ENCODE measurements around the gene MBOAT2. TPM values are rescaled to one million over a fixed set of nuclear protein-coding genes. Genes with fewer than 3 reads are reported as not detected.
"Not testable (repeated sequence)": the region's sequence is repeated elsewhere in the genome, so short reads cannot be mapped to it uniquely, and the experiment has no call there.

Gene MBOAT2
- total RNA-seq, 1 experiment from 2014 or later, result 30.7 TPM

- no peak overlapping the region for H2AFZ ChIP-seq (ENCODE audit: low read length)
- CTCF ChIA-PET, result no interaction called here
- no peaks in the 10 kb centered on the region for H3K9me3 ChIP-seq (ENCODE audit: low read length)
- H4K20me1 ChIP-seq (ENCODE audit: low read length), result no peaks in the 10 kb centered on the region
- peaks cover 12% of the 10 kb centered on the region; the same call in 1 of the 2 replicates for H3K36me3 ChIP-seq (ENCODE audit: low read depth, low read length)
- H3K27ac ChIP-seq (ENCODE audit: low read length), result no peak overlapping the region
- no peak overlapping the region for H3K9ac ChIP-seq (ENCODE audit: low read length)
- DNase-seq, result no peak
- ATAC-seq, result no peak
- no peaks in the 10 kb centered on the region for H3K27me3 ChIP-seq (ENCODE audit: low read length)
- no TSS peak for BruUV-seq (replicated peaks)
- no peaks in the 10 kb centered on the region for H3K79me2 ChIP-seq (ENCODE audit: low read length)
- no peaks in the 10 kb centered on the region for H3K9me2 ChIP-seq (replicated peaks; ENCODE audit: low read length)
- H3K4me1 ChIP-seq (ENCODE audit: insufficient read depth, low read length), result no peaks in the 10 kb centered on the region
- H3K4me2 ChIP-seq (ENCODE audit: low read length), result no peak overlapping the region
- TF ChIP-seq CTCF (conservative IDR thresholded peaks at IDR 0.05; ENCODE audit: low read depth, low read length) (no peak), EZH2 (IDR thresholded peaks at IDR 0.05; ENCODE audit: low read length, unreplicated experiment) (no peak), EZH2phosphoT487 (IDR thresholded peaks at IDR 0.05; ENCODE audit: borderline replicate concordance, low read length) (no peak)
- H3F3A ChIP-seq (ENCODE audit: low read length, unreplicated experiment), result no peaks in the 10 kb centered on the region
- no peak overlapping the region for H3K4me3 ChIP-seq (ENCODE audit: low read length)
- POLR2A ChIA-PET (ENCODE audit: unreplicated experiment), result no interaction called here
- intact Hi-C loops (cut with micrococcal nuclease), result no loop called here
Measured at GRCh38 chr2:8935982-8936381, 67.5 kb downstream of the MBOAT2 start.

- Histone ChIP-seq H3K9me3 (ENCODE audit: low read length) (no peaks in the 10 kb centered on the region), H3K9ac (ENCODE audit: low read length) (no peak overlapping the region), H3F3A (ENCODE audit: low read length, unreplicated experiment) (no peaks in the 10 kb centered on the region), H3K9me2 (replicated peaks; ENCODE audit: low read length) (no peaks in the 10 kb centered on the region), H2AFZ (ENCODE audit: low read length) (no peak overlapping the region), H3K36me3 (ENCODE audit: low read depth, low read length) (peaks cover 12% of the 10 kb centered on the region; the same call in 1 of the 2 replicates), H3K4me1 (ENCODE audit: insufficient read depth, low read length) (no peaks in the 10 kb centered on the region), H3K27me3 (ENCODE audit: low read length) (no peaks in the 10 kb centered on the region), H3K4me2 (ENCODE audit: low read length) (no peak overlapping the region), H3K79me2 (ENCODE audit: low read length) (no peaks in the 10 kb centered on the region), H3K4me3 (ENCODE audit: low read length) (no peak overlapping the region), H3K27ac (ENCODE audit: low read length) (no peak overlapping the region), H4K20me1 (ENCODE audit: low read length) (no peaks in the 10 kb centered on the region)
- POLR2A ChIA-PET (ENCODE audit: unreplicated experiment), result no interaction called here
- TF ChIP-seq EZH2 (IDR thresholded peaks at IDR 0.05; ENCODE audit: low read length, unreplicated experiment), result no peak
- no TSS peak for BruUV-seq (replicated peaks)
- intact Hi-C loops (cut with micrococcal nuclease), result no loop called here
- CTCF ChIA-PET, result no interaction called here
- DNase-seq (no peak), ATAC-seq (no peak)
Measured at GRCh38 chr2:8934338-8934737, 69.1 kb downstream of the MBOAT2 start.

- TF ChIP-seq EZH2 (IDR thresholded peaks at IDR 0.05; ENCODE audit: low read length, unreplicated experiment) (no peak), CTCF (conservative IDR thresholded peaks at IDR 0.05; ENCODE audit: low read depth, low read length) (no peak), EZH2phosphoT487 (IDR thresholded peaks at IDR 0.05; ENCODE audit: borderline replicate concordance, low read length) (no peak)
- Histone ChIP-seq H3K4me2 (ENCODE audit: low read length) (no peak overlapping the region), H3K9me2 (replicated peaks; ENCODE audit: low read length) (no peaks in the 10 kb centered on the region), H4K20me1 (ENCODE audit: low read length) (no peaks in the 10 kb centered on the region), H3K27ac (ENCODE audit: low read length) (no peak overlapping the region), H3K36me3 (ENCODE audit: low read depth, low read length) (peaks cover 12% of the 10 kb centered on the region; the same call in 1 of the 2 replicates), H3K4me1 (ENCODE audit: insufficient read depth, low read length) (no peaks in the 10 kb centered on the region), H3K4me3 (ENCODE audit: low read length) (no peak overlapping the region), H3K27me3 (ENCODE audit: low read length) (no peaks in the 10 kb centered on the region), H3K79me2 (ENCODE audit: low read length) (no peaks in the 10 kb centered on the region), H3K9ac (ENCODE audit: low read length) (no peak overlapping the region), H3K9me3 (ENCODE audit: low read length) (no peaks in the 10 kb centered on the region), H2AFZ (ENCODE audit: low read length) (no peak overlapping the region), H3F3A (ENCODE audit: low read length, unreplicated experiment) (no peaks in the 10 kb centered on the region)
- ATAC-seq (no peak), DNase-seq (no peak)
- ChIA-PET POLR2A (ENCODE audit: unreplicated experiment) (no interaction called here), CTCF (no interaction called here)
- BruUV-seq (replicated peaks), result no TSS peak
- intact Hi-C loops (cut with micrococcal nuclease), result no loop called here
Measured at GRCh38 chr2:8932702-8933101, 70.8 kb downstream of the MBOAT2 start.

GRCh38 chr2:8930185-8930584 is 73.3 kb downstream of the MBOAT2 start:
- H3K27me3 ChIP-seq (ENCODE audit: low read length); H3K27ac ChIP-seq (ENCODE audit: low read length); H2AFZ ChIP-seq (ENCODE audit: low read length); ATAC-seq; H3K79me2 ChIP-seq (ENCODE audit: low read length); H3K4me3 ChIP-seq (ENCODE audit: low read length); H3K9ac ChIP-seq (ENCODE audit: low read length); intact Hi-C loops (cut with micrococcal nuclease); POLR2A ChIA-PET (ENCODE audit: unreplicated experiment); DNase-seq; BruUV-seq (replicated peaks); H3K9me2 ChIP-seq (replicated peaks; ENCODE audit: low read length); H3K4me1 ChIP-seq (ENCODE audit: insufficient read depth, low read length); H4K20me1 ChIP-seq (ENCODE audit: low read length); H3K4me2 ChIP-seq (ENCODE audit: low read length); H3K9me3 ChIP-seq (ENCODE audit: low read length); CTCF ChIA-PET; H3F3A ChIP-seq (ENCODE audit: low read length, unreplicated experiment): not testable (repeated sequence)
- H3K36me3 ChIP-seq (ENCODE audit: low read depth, low read length), result peaks cover 12% of the 10 kb centered on the region; the same call in 1 of the 2 replicates
